Body of pancreas (tissue), 4 donors: ENCODE data around the gene SPIRE2.

ENCODE experiments used
- POLR2A ChIP-seq, 3 donors: fragments of 450-650 bp; IDR thresholded peaks; one replicate each; pipeline ENCODE4 v1.6.1; 2016; ENCODE audit warnings: antibody characterized with exemption in 3 of 3, mild to moderate bottlenecking in 2 of 3
- TF ChIP-seq, protein P1 (sequence below), 7 experiments: fragments of 450-650 bp in 4 of 7; fragments of 200-600 bp in 3 of 7; sonication (generic) in 3 of 7; IDR thresholded peaks; one replicate each; pipeline ENCODE4 v1.5.1; 2016 to 2019; ENCODE audit warnings: antibody characterized with exemption in 7 of 7

- TF ChIP-seq, protein P1, sequence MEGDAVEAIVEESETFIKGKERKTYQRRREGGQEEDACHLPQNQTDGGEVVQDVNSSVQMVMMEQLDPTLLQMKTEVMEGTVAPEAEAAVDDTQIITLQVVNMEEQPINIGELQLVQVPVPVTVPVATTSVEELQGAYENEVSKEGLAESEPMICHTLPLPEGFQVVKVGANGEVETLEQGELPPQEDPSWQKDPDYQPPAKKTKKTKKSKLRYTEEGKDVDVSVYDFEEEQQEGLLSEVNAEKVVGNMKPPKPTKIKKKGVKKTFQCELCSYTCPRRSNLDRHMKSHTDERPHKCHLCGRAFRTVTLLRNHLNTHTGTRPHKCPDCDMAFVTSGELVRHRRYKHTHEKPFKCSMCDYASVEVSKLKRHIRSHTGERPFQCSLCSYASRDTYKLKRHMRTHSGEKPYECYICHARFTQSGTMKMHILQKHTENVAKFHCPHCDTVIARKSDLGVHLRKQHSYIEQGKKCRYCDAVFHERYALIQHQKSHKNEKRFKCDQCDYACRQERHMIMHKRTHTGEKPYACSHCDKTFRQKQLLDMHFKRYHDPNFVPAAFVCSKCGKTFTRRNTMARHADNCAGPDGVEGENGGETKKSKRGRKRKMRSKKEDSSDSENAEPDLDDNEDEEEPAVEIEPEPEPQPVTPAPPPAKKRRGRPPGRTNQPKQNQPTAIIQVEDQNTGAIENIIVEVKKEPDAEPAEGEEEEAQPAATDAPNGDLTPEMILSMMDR (IDR thresholded peaks at IDR 0.05), result no peak
- TF ChIP-seq POLR2A (IDR thresholded peaks at IDR 0.05), result no peak
Measured at GRCh38 chr16:89837014-89837546, 8.8 kb downstream of the SPIRE2 start.
